Smooth muscle cell (in vitro differentiated cells): ENCODE measurements around the gene ARHGAP4. TPM values are rescaled to one million over a fixed set of nuclear protein-coding genes. Genes with fewer than 3 reads are reported as not detected.

Experiments used
- DNase-seq: peaks from one replicate; lab custom pipeline; 2025; ENCODE audit not compliant: unreplicated experiment; lab: John Stamatoyannopoulos, UW
- H2AFZ ChIP-seq: fragments of 200-600 bp; sonication (generic); 2 replicates; pipeline ENCODE4 v1.6.0; 2016; ENCODE audit warnings: antibody characterized with exemption, low read depth, mild to moderate bottlenecking
- H3F3A ChIP-seq: fragments of 200-600 bp; sonication (generic); 2 replicates; pipeline ENCODE4 v1.6.0; 2017; ENCODE audit warnings: antibody characterized with exemption, low read depth
- H3K27ac ChIP-seq: fragments of 200-600 bp; sonication (generic); 2 replicates; pipeline ENCODE4 v1.5.1; 2016; ENCODE audit warnings: low read depth, mild to moderate bottlenecking
- H3K27me3 ChIP-seq: fragments of 200-600 bp; sonication (generic); 2 replicates; pipeline ENCODE4 v1.6.1; 2016; ENCODE audit warnings: low read depth, mild to moderate bottlenecking
- H3K36me3 ChIP-seq: fragments of 200-600 bp; sonication (generic); 2 replicates; pipeline ENCODE4 v1.5.1; 2016; ENCODE audit warnings: low read depth
- H3K4me1 ChIP-seq: fragments of 200-600 bp; sonication (generic); 2 replicates; pipeline ENCODE4 v1.5.1; 2016; ENCODE audit warnings: low read depth
- H3K4me2 ChIP-seq: fragments of 200-600 bp; sonication (generic); 2 replicates; pipeline ENCODE4 v1.6.0; 2016; ENCODE audit warnings: mild to moderate bottlenecking
- H3K4me3 ChIP-seq: fragments of 200-600 bp; sonication (generic); 2 replicates; pipeline ENCODE4 v1.5.1; 2016; ENCODE audit warnings: mild to moderate bottlenecking
- H3K79me2 ChIP-seq: fragments of 200-600 bp; sonication (generic); 2 replicates; pipeline ENCODE4 v1.6.0; 2016; ENCODE audit warnings: low read depth, mild to moderate bottlenecking
- H3K9ac ChIP-seq: fragments of 200-600 bp; sonication (generic); 2 replicates; pipeline ENCODE4 v1.6.0; 2016; ENCODE audit warnings: low read depth
- H3K9me3 ChIP-seq: fragments of 200-600 bp; sonication (generic); replicated peaks from 2 replicates; pipeline ENCODE4 v1.5.1; 2016; ENCODE audit warnings: low read depth
- H4K20me1 ChIP-seq: fragments of 200-600 bp; sonication (generic); 2 replicates; pipeline ENCODE4 v1.6.0; 2016; ENCODE audit warnings: low read depth
- CTCF ChIP-seq: fragments of 200-600 bp; sonication (generic); IDR thresholded peaks from 2 replicates; pipeline ENCODE4 v1.5.1; 2017; ENCODE audit warnings: borderline replicate concordance, mild to moderate bottlenecking, antibody characterized with exemption; ENCODE audit not compliant: insufficient read depth, poor library complexity, severe bottlenecking
- WGBS: methylation state at CpG from one replicate; pipeline ENCODE4 v1.1.7; 2016; ENCODE audit warnings: low lambda C conversion rate; 5-methylcytosine and 5-hydroxymethylcytosine counted together
- polyA plus RNA-seq: library from polyadenylated mRNA; unstranded; fragments of >200 nt; fragmentation: Nextera tagmentation; extraction: Ambion mirVana; gene quantifications from 2 replicates; pipeline ENCODE4 v1.2.1, GENCODE V29; 2016
- total RNA-seq: library from RNA; depleted of rRNA; stranded (reverse); fragments of >200 nt; gene quantifications from 2 replicates; pipeline ENCODE4 v1.2.3, GENCODE V29; 2014

ARHGAP4 gene
- total and polyA plus RNA-seq, 2 experiments from 2014 or later: 7.6 to 11.5 TPM

DNA sequence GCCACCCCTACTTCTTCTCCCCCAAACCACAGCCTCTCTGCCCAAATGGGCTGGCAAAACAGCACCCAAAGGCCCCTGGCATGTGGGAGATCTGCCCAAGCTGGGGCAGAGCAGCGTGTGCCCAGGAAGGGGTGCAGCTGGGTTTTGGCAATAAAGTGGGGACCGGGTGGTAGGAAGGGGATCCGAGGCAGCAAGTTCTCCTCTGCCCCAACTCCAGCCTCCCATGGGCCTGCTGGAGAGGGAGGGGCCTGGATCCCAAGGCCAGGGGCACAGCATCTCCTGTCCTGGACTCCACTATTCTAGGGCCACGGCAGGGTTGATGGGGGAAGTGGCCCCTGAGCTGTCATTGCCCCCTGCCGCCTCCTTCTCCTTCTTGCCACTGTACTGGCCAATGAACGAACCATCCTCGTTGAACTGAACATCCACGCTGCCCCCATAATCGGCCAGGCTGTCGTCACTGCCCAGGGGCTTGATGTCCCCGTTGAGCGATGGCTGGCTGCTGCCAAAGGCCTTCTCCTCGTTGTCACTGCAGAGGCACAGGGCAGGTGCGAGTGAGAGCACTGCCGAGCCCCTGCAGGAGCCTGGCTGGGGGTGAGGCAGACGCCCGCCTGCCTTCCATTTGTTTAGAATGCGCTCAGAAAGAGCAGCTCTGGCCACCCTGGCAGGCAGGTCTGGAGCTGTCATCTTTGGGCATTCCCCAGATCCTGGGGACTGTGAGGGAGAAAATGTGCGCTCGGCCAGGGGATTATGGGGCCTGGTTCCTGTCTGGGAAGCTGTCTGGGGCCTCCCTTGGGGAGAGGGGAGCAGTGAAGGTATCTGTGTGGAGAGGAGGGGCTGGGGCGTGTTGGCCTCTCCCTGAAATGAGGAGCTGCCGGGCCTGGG lies 63.5 kb downstream of the ARHGAP4 start:
- Histone ChIP-seq H3K79me2 (no peaks in the 10 kb centered on the region), H3F3A (no peaks in the 10 kb centered on the region), H3K36me3 (no peaks in the 10 kb centered on the region), H3K27ac (no peak overlapping the region), H3K4me1 (no peaks in the 10 kb centered on the region), H2AFZ (no peak overlapping the region), H3K9me3 (no peaks in the 10 kb centered on the region), H3K4me2 (no peak overlapping the region), H3K27me3 (no peaks in the 10 kb centered on the region), H3K4me3 (no peak overlapping the region), H4K20me1 (no peaks in the 10 kb centered on the region), H3K9ac (no peak overlapping the region)
- TF ChIP-seq CTCF: no peak
- WGBS: 90% methylated on average over 22 of the region's 22 CpGs
- no peak for DNase-seq

DNA sequence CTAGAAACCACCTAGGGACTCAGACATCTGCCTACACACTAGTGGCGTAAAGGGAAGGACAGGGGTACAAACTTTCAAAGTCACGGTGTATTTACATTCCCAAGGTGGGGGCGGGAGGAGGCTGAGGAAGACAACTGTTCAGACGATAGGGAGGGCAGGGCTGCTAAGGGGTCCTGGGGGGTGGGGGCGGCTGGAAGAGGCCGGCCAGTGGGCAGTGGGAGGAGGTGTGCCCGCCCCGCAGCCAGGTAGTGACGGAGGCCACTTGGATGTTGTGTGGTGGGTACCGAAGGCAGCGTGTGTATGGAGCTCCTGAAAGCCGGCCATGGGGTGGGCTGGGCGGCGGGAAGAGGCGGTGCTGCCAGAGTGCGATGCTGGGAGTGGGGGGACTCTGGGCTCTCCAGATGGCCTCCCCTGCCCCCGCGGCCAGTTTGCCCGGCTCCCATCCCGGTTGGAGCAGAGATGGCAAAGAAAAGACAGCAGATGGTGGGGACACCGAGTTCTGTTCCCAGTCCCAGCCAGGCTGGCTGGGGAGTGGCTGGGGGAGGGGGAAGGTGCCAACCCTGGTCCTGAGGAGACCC lies 64.2 kb downstream of the ARHGAP4 start:
- WGBS: 97% methylated on average over 14 of the region's 21 CpGs
- no peak overlapping the region for H2AFZ ChIP-seq
- H3F3A ChIP-seq: no peaks in the 10 kb centered on the region
- no peak for DNase-seq
- H4K20me1 ChIP-seq: no peaks in the 10 kb centered on the region
- no peaks in the 10 kb centered on the region for H3K27me3 ChIP-seq
- no peak overlapping the region for H3K27ac ChIP-seq
- H3K4me1 ChIP-seq: no peaks in the 10 kb centered on the region
- H3K79me2 ChIP-seq: no peaks in the 10 kb centered on the region
- no peak overlapping the region for H3K9ac ChIP-seq
- H3K4me2 ChIP-seq: no peak overlapping the region
- H3K4me3 ChIP-seq: no peak overlapping the region
- no peaks in the 10 kb centered on the region for H3K9me3 ChIP-seq
- H3K36me3 ChIP-seq: no peaks in the 10 kb centered on the region
- TF ChIP-seq CTCF: no peak

- H3F3A ChIP-seq: no peaks in the 10 kb centered on the region
- no peaks in the 10 kb centered on the region for H3K4me1 ChIP-seq
- no peak overlapping the region for H2AFZ ChIP-seq
- no peak for TF ChIP-seq CTCF
- H3K9me3 ChIP-seq: no peaks in the 10 kb centered on the region
- DNase-seq: no peak
- no peaks in the 10 kb centered on the region for H4K20me1 ChIP-seq
- no peak overlapping the region for H3K9ac ChIP-seq
- H3K4me3 ChIP-seq: no peak overlapping the region
- no peaks in the 10 kb centered on the region for H3K27me3 ChIP-seq
- H3K79me2 ChIP-seq: no peaks in the 10 kb centered on the region
- no peak overlapping the region for H3K27ac ChIP-seq
- 87% methylated on average over 10 of the region's 10 CpGs for WGBS
- no peak overlapping the region for H3K4me2 ChIP-seq
- no peaks in the 10 kb centered on the region for H3K36me3 ChIP-seq
These were observed 64.9 kb downstream of the ARHGAP4 start for GRCh38 chrX:153861151-153861550.

Other genes starting within 250 kb of the ARHGAP4 start
- 42.6 and 45.2 TPM in 2 replicates for gene SLC6A8, start 238.3 kb downstream of the ARHGAP4 start, total RNA-seq
- gene SLC6A8, start 238.3 kb downstream of the ARHGAP4 start, polyA plus RNA-seq: 98.1 and 128 TPM in 2 replicates
- gene BCAP31, start 201.9 kb downstream of the ARHGAP4 start, total RNA-seq: 128 and 139 TPM in 2 replicates
- 207 and 260 TPM in 2 replicates for gene BCAP31, start 201.9 kb downstream of the ARHGAP4 start, polyA plus RNA-seq
- 6.2 and 7.1 TPM in 2 replicates for gene ABCD1, start 201.4 kb downstream of the ARHGAP4 start, total RNA-seq
- gene ABCD1, start 201.4 kb downstream of the ARHGAP4 start, polyA plus RNA-seq: 9.4 and 10.9 TPM in 2 replicates
- gene PLXNB3, start 162.0 kb downstream of the ARHGAP4 start, total RNA-seq: 0.58 and 0.67 TPM in 2 replicates
- 3.9 and 7.8 TPM in 2 replicates for gene PLXNB3, start 162.0 kb downstream of the ARHGAP4 start, polyA plus RNA-seq
- gene SRPK3, start 145.2 kb downstream of the ARHGAP4 start, total RNA-seq: not detected in 2 replicates
- gene SRPK3, start 145.2 kb downstream of the ARHGAP4 start, polyA plus RNA-seq: 0.05 and 1.5 TPM in 2 replicates
- 63.3 and 86.0 TPM in 2 replicates for gene IDH3G, start 131.9 kb downstream of the ARHGAP4 start, total RNA-seq
- gene IDH3G, start 131.9 kb downstream of the ARHGAP4 start, polyA plus RNA-seq: 88.9 and 89.7 TPM in 2 replicates
- 397 and 443 TPM in 2 replicates for gene SSR4, start 131.6 kb downstream of the ARHGAP4 start, total RNA-seq
- 663 and 677 TPM in 2 replicates for gene SSR4, start 131.6 kb downstream of the ARHGAP4 start, polyA plus RNA-seq
- 2.3 and 3.1 TPM in 2 replicates for gene PDZD4, start 95.7 kb downstream of the ARHGAP4 start, total RNA-seq
- gene PDZD4, start 95.7 kb downstream of the ARHGAP4 start, polyA plus RNA-seq: 2.3 and 2.9 TPM in 2 replicates
- gene L1CAM, start 40.1 kb downstream of the ARHGAP4 start, total RNA-seq: 27.2 and 38.6 TPM in 2 replicates
- 61.1 and 68.7 TPM in 2 replicates for gene L1CAM, start 40.1 kb downstream of the ARHGAP4 start, polyA plus RNA-seq
- gene AVPR2, start 21.6 kb downstream of the ARHGAP4 start, total RNA-seq: not detected in 2 replicates
- gene AVPR2, start 21.6 kb downstream of the ARHGAP4 start, polyA plus RNA-seq: not detected in 2 replicates
- 80.1 and 81.2 TPM in 2 replicates for gene NAA10, start 8.8 kb upstream of the ARHGAP4 start, total RNA-seq
- gene NAA10, start 8.8 kb upstream of the ARHGAP4 start, polyA plus RNA-seq: 124 and 149 TPM in 2 replicates
- gene RENBP, start 18.4 kb upstream of the ARHGAP4 start, total RNA-seq: not detected in 2 replicates
- 0.11 and 0.43 TPM in 2 replicates for gene RENBP, start 18.4 kb upstream of the ARHGAP4 start, polyA plus RNA-seq
- 23.3 and 23.7 TPM in 2 replicates for gene HCFC1, start 45.6 kb upstream of the ARHGAP4 start, total RNA-seq
- 22.8 and 28.0 TPM in 2 replicates for gene HCFC1, start 45.6 kb upstream of the ARHGAP4 start, polyA plus RNA-seq
- gene TMEM187, start 46.5 kb upstream of the ARHGAP4 start, total RNA-seq: 5.0 and 6.2 TPM in 2 replicates
- gene TMEM187, start 46.5 kb upstream of the ARHGAP4 start, polyA plus RNA-seq: 9.8 and 11.2 TPM in 2 replicates
- 21.5 and 29.4 TPM in 2 replicates for gene IRAK1, start 93.6 kb upstream of the ARHGAP4 start, total RNA-seq
- gene IRAK1, start 93.6 kb upstream of the ARHGAP4 start, polyA plus RNA-seq: 63.4 and 84.2 TPM in 2 replicates
- gene MECP2, start 171.5 kb upstream of the ARHGAP4 start, total RNA-seq: 13.1 and 17.9 TPM in 2 replicates
- gene MECP2, start 171.5 kb upstream of the ARHGAP4 start, polyA plus RNA-seq: 11.9 and 15.0 TPM in 2 replicates
- not detected in 2 replicates for gene OPN1LW, start 218.0 kb upstream of the ARHGAP4 start, total RNA-seq
- not detected in 2 replicates for gene OPN1LW, start 218.0 kb upstream of the ARHGAP4 start, polyA plus RNA-seq